ENCODE data around the gene DDX50.

DDX50 gene

DNA sequence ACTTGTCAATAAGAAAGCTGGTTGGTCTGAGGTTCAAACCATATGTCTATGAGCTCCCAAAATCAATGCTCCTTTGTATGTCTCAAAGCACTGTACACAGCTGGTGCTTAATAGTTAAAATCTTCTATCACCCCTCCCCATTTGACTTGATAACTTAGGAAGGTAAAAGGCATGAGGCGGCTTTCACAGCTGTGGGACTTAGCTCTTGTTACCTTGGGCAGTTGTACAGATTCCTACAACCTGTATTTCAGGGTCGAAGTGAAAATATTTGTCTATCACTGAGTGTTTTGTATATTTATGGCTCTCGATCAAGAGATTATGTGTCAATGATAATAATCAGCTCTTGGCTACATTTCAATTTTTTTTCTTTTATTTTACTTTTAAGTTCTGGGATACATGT lies 86.5 kb downstream of the DDX50 start:
- DNase-seq (ENCODE audit: low read depth in 2 of 2): no peak

DNA sequence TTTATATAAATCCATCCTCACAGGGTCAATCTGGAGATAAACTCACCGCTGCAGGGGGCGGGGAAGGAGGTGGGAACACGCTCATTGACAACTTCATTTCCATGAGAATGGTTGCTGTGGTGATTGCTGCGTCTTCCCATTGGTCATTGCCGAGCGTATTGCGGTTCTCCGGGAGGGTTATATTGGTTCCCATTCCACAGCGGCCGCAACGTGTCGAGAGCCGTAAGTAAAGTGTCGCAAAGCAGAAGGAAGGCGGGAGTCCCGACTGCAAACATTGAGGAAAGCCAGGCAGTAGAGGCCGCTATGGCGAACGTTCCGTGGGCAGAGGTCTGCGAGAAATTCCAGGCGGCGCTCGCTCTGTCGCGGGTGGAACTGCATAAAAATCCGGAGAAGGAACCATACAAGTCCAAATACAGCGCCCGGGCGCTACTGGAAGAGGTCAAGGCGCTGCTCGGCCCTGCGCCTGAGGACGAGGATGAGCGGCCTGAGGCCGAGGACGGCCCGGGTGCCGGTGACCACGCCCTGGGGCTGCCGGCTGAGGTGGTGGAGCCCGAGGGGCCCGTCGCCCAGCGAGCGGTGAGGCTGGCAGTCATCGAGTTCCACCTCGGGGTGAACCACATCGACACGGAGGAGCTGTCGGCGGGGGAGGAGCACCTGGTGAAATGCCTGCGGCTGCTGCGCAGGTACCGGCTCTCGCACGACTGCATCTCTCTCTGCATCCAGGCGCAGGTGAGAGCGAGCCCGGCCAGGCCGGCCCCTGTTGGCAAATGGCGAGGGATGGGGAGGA lies 87.6 kb downstream of the DDX50 start, which contains the start of gene KIFBP:
TSS of gene KIFBP (plus strand) at position 274 of the 787 bp plus-strand sequence. CDS start at position 304, 30 bp downstream.
- peak; percentile 57 to 63 for DNase-seq (ENCODE audit: low read depth in 2 of 2)

DNA sequence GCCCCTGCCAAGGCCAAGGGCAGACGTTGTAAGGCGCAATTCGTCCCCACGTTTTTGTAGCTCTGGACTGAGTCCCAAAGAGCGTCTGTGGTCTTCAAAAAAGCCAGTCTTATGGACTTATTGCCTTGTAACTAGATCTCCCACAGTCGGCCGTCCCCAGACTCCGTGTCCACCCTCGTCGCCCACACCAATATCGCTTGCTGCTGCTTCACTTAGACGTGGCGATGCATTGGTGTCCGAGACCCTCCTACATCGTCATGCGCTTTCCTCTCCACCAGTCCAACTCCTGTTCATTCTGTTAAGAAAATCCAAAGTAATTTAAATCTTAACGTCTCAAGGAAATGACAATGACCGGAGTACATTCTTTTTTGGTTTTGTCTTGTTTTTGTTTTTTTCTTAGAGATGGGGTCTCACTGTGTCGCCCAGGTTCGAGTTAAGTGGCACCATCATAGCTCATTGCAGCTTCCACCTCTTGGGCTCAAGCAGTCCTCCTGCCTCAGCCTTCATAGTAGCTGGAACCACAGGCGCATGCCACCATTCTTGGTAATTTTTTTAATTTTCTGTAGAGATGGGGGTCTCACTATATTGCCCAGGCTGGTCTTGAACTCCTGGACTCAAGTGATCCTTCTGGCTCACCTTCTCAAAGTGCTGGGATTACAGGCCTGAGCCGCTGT lies 88.3 kb downstream of the DDX50 start:
- DNase-seq (ENCODE audit: low read depth in 2 of 2): no peak

DNA sequence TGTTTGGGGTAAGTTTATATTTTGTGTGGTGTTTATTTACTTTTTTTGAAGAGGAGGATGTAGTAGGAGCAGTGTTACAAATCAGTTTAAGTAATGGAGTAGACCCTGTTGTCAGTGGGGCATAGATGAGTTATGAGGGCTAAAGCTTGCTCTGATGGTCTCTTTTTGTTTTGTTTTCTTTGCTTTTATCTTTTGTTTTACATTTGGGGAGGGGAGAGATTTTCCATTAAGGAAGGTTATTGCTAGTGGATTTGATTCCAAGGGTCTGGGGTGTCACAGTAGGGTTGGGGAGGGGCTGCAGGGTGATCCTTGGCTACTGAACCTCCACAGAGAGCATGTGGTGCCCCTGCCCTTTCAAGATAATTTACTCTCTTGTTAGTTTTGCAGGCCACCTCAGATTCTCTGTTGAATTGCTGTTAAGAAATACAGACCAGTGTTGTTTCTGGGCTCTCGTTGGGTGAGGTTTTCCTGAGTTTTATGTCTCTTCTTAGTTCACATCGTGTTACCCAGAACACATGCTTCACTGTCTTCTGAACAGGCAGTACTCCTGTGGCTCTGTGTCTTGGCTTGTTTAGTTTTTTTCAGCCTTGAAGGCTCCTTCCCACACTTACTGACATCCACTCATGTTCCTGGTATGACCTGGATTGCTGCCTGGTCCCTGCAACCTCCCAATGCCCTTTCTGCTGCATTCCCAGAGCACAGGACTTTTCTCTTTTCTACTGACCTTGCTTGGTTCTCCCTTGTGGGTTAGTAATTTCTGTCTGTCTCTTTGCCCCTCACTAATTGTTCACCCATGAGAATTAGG lies 91.7 kb downstream of the DDX50 start:
- DNase-seq (ENCODE audit: low read depth in 2 of 2): no peak

Measured in stimulated activated CD4-positive, alpha-beta T cell treated with anti-CD3 and anti-CD28 coated beads, Interleukin-1b, Interleukin-23, amount 100 ng/mL, for 4 hours (primary cell).